ENCODE data around the gene HAUS7.

HAUS7 gene

GRCh38 chrX:153516073-153516472, 45.7 kb upstream of the HAUS7 start:
- no peak for TF ChIP-seq FOXP2 (optimal IDR thresholded peaks at IDR 0.05; ENCODE audit: borderline replicate concordance, extremely low read depth, extremely low read length, insufficient read depth)
- no peak for TF ChIP-seq TAF1 (IDR thresholded peaks at IDR 0.05; ENCODE audit: borderline replicate concordance, insufficient read depth, low read length)
- TF ChIP-seq SIN3A (IDR thresholded peaks at IDR 0.05; ENCODE audit: borderline replicate concordance, insufficient read depth, low read length) = no peak
- no peak for TF ChIP-seq REST (IDR thresholded peaks at IDR 0.05; ENCODE audit: insufficient read depth in 1 of 2, low read depth in 2 of 2, low read length in 2 of 2)
- TF ChIP-seq POLR2AphosphoS5 (IDR thresholded peaks at IDR 0.05; ENCODE audit: low read depth, low read length) = no peak

- TF ChIP-seq POLR2AphosphoS5 (IDR thresholded peaks at IDR 0.05; ENCODE audit: low read depth, low read length) = no peak
- TF ChIP-seq SIN3A (IDR thresholded peaks at IDR 0.05; ENCODE audit: borderline replicate concordance, insufficient read depth, low read length) = no peak
- TF ChIP-seq TAF1 (IDR thresholded peaks at IDR 0.05; ENCODE audit: borderline replicate concordance, insufficient read depth, low read length) = no peak
- TF ChIP-seq FOXP2 (optimal IDR thresholded peaks at IDR 0.05; ENCODE audit: borderline replicate concordance, extremely low read depth, extremely low read length, insufficient read depth) = no peak
- TF ChIP-seq REST (IDR thresholded peaks at IDR 0.05; ENCODE audit: insufficient read depth in 1 of 2, low read depth in 2 of 2, low read length in 2 of 2) = no peak
These were observed 45.1 kb upstream of the HAUS7 start for GRCh38 chrX:153515435-153515834.

- no peak for TF ChIP-seq REST (IDR thresholded peaks at IDR 0.05; ENCODE audit: insufficient read depth in 1 of 2, low read depth in 2 of 2, low read length in 2 of 2)
- no peak for TF ChIP-seq POLR2AphosphoS5 (IDR thresholded peaks at IDR 0.05; ENCODE audit: low read depth, low read length)
- no peak for TF ChIP-seq SIN3A (IDR thresholded peaks at IDR 0.05; ENCODE audit: borderline replicate concordance, insufficient read depth, low read length)
- no peak for TF ChIP-seq FOXP2 (optimal IDR thresholded peaks at IDR 0.05; ENCODE audit: borderline replicate concordance, extremely low read depth, extremely low read length, insufficient read depth)
- TF ChIP-seq TAF1 (IDR thresholded peaks at IDR 0.05; ENCODE audit: borderline replicate concordance, insufficient read depth, low read length) = no peak
These were observed 43.9 kb upstream of the HAUS7 start for GRCh38 chrX:153514259-153514658.

GRCh38 chrX:153513265-153513664, 42.9 kb upstream of the HAUS7 start:
- TF ChIP-seq TAF1 (IDR thresholded peaks at IDR 0.05; ENCODE audit: borderline replicate concordance, insufficient read depth, low read length) = no peak
- no peak for TF ChIP-seq SIN3A (IDR thresholded peaks at IDR 0.05; ENCODE audit: borderline replicate concordance, insufficient read depth, low read length)
- TF ChIP-seq POLR2AphosphoS5 (IDR thresholded peaks at IDR 0.05; ENCODE audit: low read depth, low read length) = no peak
- no peak for TF ChIP-seq REST (IDR thresholded peaks at IDR 0.05; ENCODE audit: insufficient read depth in 1 of 2, low read depth in 2 of 2, low read length in 2 of 2)
- TF ChIP-seq FOXP2 (optimal IDR thresholded peaks at IDR 0.05; ENCODE audit: borderline replicate concordance, extremely low read depth, extremely low read length, insufficient read depth) = no peak

- TF ChIP-seq POLR2AphosphoS5 (IDR thresholded peaks at IDR 0.05; ENCODE audit: low read depth, low read length) (no peak), FOXP2 (optimal IDR thresholded peaks at IDR 0.05; ENCODE audit: borderline replicate concordance, extremely low read depth, extremely low read length, insufficient read depth) (no peak), TAF1 (IDR thresholded peaks at IDR 0.05; ENCODE audit: borderline replicate concordance, insufficient read depth, low read length) (no peak), REST (IDR thresholded peaks at IDR 0.05; ENCODE audit: insufficient read depth in 1 of 2, low read depth in 2 of 2, low read length in 2 of 2) (no peak)
These were observed 42.1 kb upstream of the HAUS7 start for GRCh38 chrX:153512501-153512893.
